HepG2 (cell line): ENCODE measurements around the gene AFAP1L2. TPM values are rescaled to one million over a fixed set of nuclear protein-coding genes. Genes with fewer than 3 reads are reported as not detected.

ENCODE experiments used
- ATAC-seq: fragments of 200-7000 bp; cut with Tn5 transposase; 3 replicates; pipeline ENCODE4 v1.9.1; 2020; ENCODE audit warnings: mild to moderate bottlenecking, moderate library complexity
- BruUV-seq: library from RNA; stranded (reverse); fragments of 400-500 nt; replicated peaks from 2 replicates; lab custom pipeline; 2021; lab: Mats Ljungman, UMichigan
- CTCF ChIA-PET: fragments of 300-600 bp; formaldehyde crosslinking; extraction: SDS; loops from one replicate; lab custom pipeline; 2021; ENCODE audit warnings: low total read pairs, inconsistent platforms, low intra/inter-chr PET ratio; lab: Yijun Ruan, JAX
- POLR2A ChIA-PET: fragments of 350-600 bp; sonication (Branson Sonifier 250); formaldehyde crosslinking; loops from one replicate; lab custom pipeline; 2020; ENCODE audit warnings: antibody characterized with exemption, inconsistent platforms; lab: Yijun Ruan, JAX
- DNase-seq: peaks from one replicate; pipeline ENCODE4 v3.0.0-alpha.2; 2015; ENCODE audit warnings: low spot score
- FAIRE-seq: peaks from 3 replicates; lab custom pipeline; 2011; peaks lifted over from hg19 to GRCh38; lab: Jason Lieb, UNC
- H2AFZ ChIP-seq: one replicate; pipeline ENCODE4 v1.6.1; 2011; ENCODE audit warnings: low read length, inconsistent platforms
- H3K27ac ChIP-seq: fragments of 300-600 bp; 3 replicates; pipeline ENCODE4 v1.8.0; 2011; ENCODE audit warnings: mixed run types, mild to moderate bottlenecking, mixed read lengths, low read length, inconsistent platforms; ENCODE audit not compliant: insufficient read depth; ENCODE audit errors: extremely low read length
- H3K27me3 ChIP-seq, 2 experiments: fragments of 200-600 bp in 1 of 2; 2 replicates in 1 of 2; 3 replicates in 1 of 2; pipeline versions ENCODE4 v1.6.0 to v1.8.0; 2011; ENCODE audit warnings: low read length in 2 of 2, mild to moderate bottlenecking in 2 of 2, moderate library complexity in 2 of 2, inconsistent platforms in 1 of 2; ENCODE audit not compliant: insufficient read depth in 2 of 2, control insufficient read depth in 1 of 2
- H3K36me3 ChIP-seq, 2 experiments: fragments of 200-600 bp in 1 of 2; replicated peaks in 1 of 2; 2 replicates in 1 of 2; 3 replicates in 1 of 2; pipeline versions ENCODE4 v1.5.1 to v1.8.0; 2011; ENCODE audit warnings: low read length in 2 of 2, inconsistent platforms in 1 of 2; ENCODE audit not compliant: insufficient read depth in 2 of 2, control insufficient read depth in 1 of 2
- H3K4me1 ChIP-seq: 2 replicates; pipeline ENCODE4 v1.5.1; 2012; ENCODE audit warnings: low read length, inconsistent platforms; ENCODE audit not compliant: insufficient read depth
- H3K4me2 ChIP-seq: 2 replicates; pipeline ENCODE4 v1.6.0; 2011; ENCODE audit warnings: low read depth, low read length, inconsistent platforms
- H3K4me3 ChIP-seq, 3 experiments: fragments of 200-600 bp in 1 of 3; sonication (generic), shearing (Covaris generic) in 1 of 3; replicated peaks in 1 of 3; 2 replicates each; pipeline ENCODE4 v1.5.1; 2011 to 2016; ENCODE audit warnings: low read length in 3 of 3, inconsistent platforms in 2 of 3, low read depth in 2 of 3, mild to moderate bottlenecking in 2 of 3, control low read depth in 1 of 3, mixed read lengths in 1 of 3; ENCODE audit not compliant: insufficient read depth in 1 of 3
- H3K79me2 ChIP-seq: one replicate; pipeline ENCODE4 v1.6.1; 2011; ENCODE audit warnings: low read length, inconsistent platforms; ENCODE audit not compliant: insufficient read depth
- H3K9ac ChIP-seq: 2 replicates; pipeline ENCODE4 v1.6.0; 2011; ENCODE audit warnings: mild to moderate bottlenecking, low read depth, low read length, inconsistent platforms; ENCODE audit not compliant: insufficient read depth
- H3K9me3 ChIP-seq: 2 replicates; pipeline ENCODE4 v1.5.1; 2012; ENCODE audit warnings: mild to moderate bottlenecking, low read length
- H4K20me1 ChIP-seq: 2 replicates; pipeline ENCODE4 v1.6.0; 2011; ENCODE audit warnings: inconsistent platforms, mild to moderate bottlenecking, low read length, moderate library complexity; ENCODE audit not compliant: insufficient read depth
- DBP ChIP-seq: sonication (generic); formaldehyde crosslinking; IDR thresholded peaks from 2 replicates; pipeline ENCODE4 v1.4.0; 2020; ENCODE audit warnings: missing genetic modification reagents; ENCODE audit errors: not compliant biosample characterization
- DPF2 ChIP-seq: sonication (generic); formaldehyde crosslinking; IDR thresholded peaks from 2 replicates; pipeline ENCODE4 v1.4.0; 2020; ENCODE audit warnings: mild to moderate bottlenecking, low read depth, missing genetic modification reagents, borderline replicate concordance
- E2F5 ChIP-seq: sonication (generic); formaldehyde crosslinking; conservative IDR thresholded peaks from 2 replicates; pipeline ENCODE4 v1.4.0; 2020; ENCODE audit warnings: missing genetic modification reagents
- FOSL1 ChIP-seq: sonication (generic); formaldehyde crosslinking; IDR thresholded peaks from 2 replicates; pipeline ENCODE4 v1.9.0; 2021; ENCODE audit warnings: missing genetic modification reagents, borderline replicate concordance
- GMEB2 ChIP-seq: IDR thresholded peaks from 2 replicates; pipeline ENCODE4 v1.6.1; 2016; ENCODE audit warnings: missing biosample characterization, missing genetic modification reagents, low read depth
- HOXA5 ChIP-seq: sonication (generic); formaldehyde crosslinking; IDR thresholded peaks from 2 replicates; pipeline ENCODE4 v1.4.0; 2020; ENCODE audit warnings: missing genetic modification reagents
- MAFF ChIP-seq: IDR thresholded peaks from 2 replicates; pipeline ENCODE4 v1.6.1; 2011; ENCODE audit warnings: low read depth, low read length, improper control_type of control experiment
- MAX ChIP-seq: IDR thresholded peaks from 2 replicates; pipeline ENCODE4 v1.6.1; 2012; ENCODE audit warnings: inconsistent platforms
- MED13 ChIP-seq: sonication (generic); formaldehyde crosslinking; IDR thresholded peaks from 2 replicates; pipeline ENCODE4 v1.5.0; 2020; ENCODE audit warnings: missing genetic modification reagents
- MTA3 ChIP-seq: sonication (generic); formaldehyde crosslinking; IDR thresholded peaks from 2 replicates; pipeline ENCODE4 v1.4.0; 2020; ENCODE audit warnings: missing genetic modification reagents
- RELA ChIP-seq: sonication (generic); formaldehyde crosslinking; IDR thresholded peaks from 2 replicates; pipeline ENCODE4 v1.4.0; 2020; ENCODE audit warnings: missing genetic modification reagents
- ZFYVE20 ChIP-seq: sonication (generic); formaldehyde crosslinking; IDR thresholded peaks from 2 replicates; pipeline ENCODE4 v1.8.0; 2023; ENCODE audit warnings: low read depth, mild to moderate bottlenecking, moderate library complexity, missing genetic modification reagents, borderline replicate concordance
- ZNF362 ChIP-seq: sonication (generic); formaldehyde crosslinking; IDR thresholded peaks from 2 replicates; pipeline ENCODE4 v1.4.0; 2020; ENCODE audit warnings: missing genetic modification reagents, mild to moderate bottlenecking, borderline replicate concordance
- ZNF414 ChIP-seq: sonication (generic); formaldehyde crosslinking; IDR thresholded peaks from 2 replicates; pipeline ENCODE4 v1.5.0; 2020; ENCODE audit warnings: missing genetic modification reagents
- ZNF788 ChIP-seq: sonication (generic); formaldehyde crosslinking; IDR thresholded peaks from 2 replicates; pipeline ENCODE4 v1.5.0; 2020; ENCODE audit warnings: mild to moderate bottlenecking, missing genetic modification reagents, borderline replicate concordance
- WGBS: methylation state at CpG from one replicate; pipeline ENCODE4 v1.1.6; 2017; ENCODE audit warnings: low lambda C conversion rate; 5-methylcytosine and 5-hydroxymethylcytosine counted together
- in situ Hi-C: cut with HindIII; loops from 2 replicates; pipeline ENCODE4 v1.10.0; 2017; ENCODE audit warnings: low pct_unique_long_range_greater_than_20kb; ENCODE audit not compliant: extremely low pct_ligation_motif_present
- intact Hi-C: fragments of 100-400 bp; cut with micrococcal nuclease; formaldehyde crosslinking; loops from one replicate; pipeline ENCODE4 v1.10.0; 2022; ENCODE audit not compliant: unreplicated experiment
- polyA plus RNA-seq, 8 experiments: library from polyadenylated mRNA; depleted of rRNA in 3 of 8; stranded (reverse) in 7 of 8; unstranded in 1 of 8; fragments of >200 nt; fragmentation: Illumina TruSeq in 4 of 8; extraction: Trizol in 4 of 8; gene quantifications; 2 replicates each; pipeline versions ENCODE4 v1.2.1 to v1.2.3, GENCODE V29; 2011 to 2016; ENCODE audit warnings: low read depth in 4 of 8, missing spikeins in 1 of 8, mixed read lengths in 1 of 8; ENCODE audit not compliant: insufficient read depth in 1 of 8
- total RNA-seq, 5 experiments: library from RNA; depleted of rRNA; stranded (reverse); fragments of >200 nt; fragmentation: Illumina TruSeq; extraction: Trizol; gene quantifications; 2 replicates each; pipeline ENCODE4 v1.2.3, GENCODE V29; 2016; ENCODE audit warnings: low read depth in 1 of 5

The AFAP1L2 gene
- total and polyA plus RNA-seq, 2 of the 13 experiments (the other 11 are each of a cell fraction or from before 2014, with no cell fraction given), result not detected

GRCh38 chr10:114368057-114368391, 36.3 kb downstream of the AFAP1L2 start (continued):
- TF ChIP-seq DBP, result no peak
- TF ChIP-seq MAFF, result no peak
- TF ChIP-seq MED13 (CRISPR knock-in tag), result no peak
- no peak for TF ChIP-seq MAX
- no peak for TF ChIP-seq ZNF414 (CRISPR knock-in tag)

GRCh38 chr10:114367351-114368056, 36.8 kb downstream of the AFAP1L2 start:
- in situ Hi-C loops, result no loop called here
- no peak overlapping the region for H3K4me2 ChIP-seq
- CTCF ChIA-PET, result no interaction called here
- no peak for TF ChIP-seq DPF2
- no peak for TF ChIP-seq GMEB2 (CRISPR knock-in tag)
- no peak for TF ChIP-seq MTA3
- TF ChIP-seq HOXA5 (CRISPR knock-in tag), result no peak
- TF ChIP-seq E2F5 (CRISPR knock-in tag), result no peak
- no peak for TF ChIP-seq RELA
- TF ChIP-seq ZNF362, result no peak
- TF ChIP-seq ZFYVE20 (CRISPR knock-in tag), result no peak
- TF ChIP-seq FOSL1 (CRISPR knock-in tag), result no peak
- no peak for TF ChIP-seq ZNF788

More at GRCh38 chr10:114367351-114368056, 36.8 kb downstream of the AFAP1L2 start:
- no peaks in the 10 kb centered on the region for H3K4me1 ChIP-seq
- POLR2A ChIA-PET, result no interaction called here
- no peaks in the 10 kb centered on the region; a peak in 2 of 5 replicates for H3K27me3 ChIP-seq
- intact Hi-C loops, result no loop called here
- H3K36me3 ChIP-seq, result no peaks in the 10 kb centered on the region
- no peak for ATAC-seq
- H3K9me3 ChIP-seq, result no peaks in the 10 kb centered on the region
- H4K20me1 ChIP-seq, result no peaks in the 10 kb centered on the region
- 17% methylated on average over 6 of the region's 6 CpGs for WGBS
- FAIRE-seq, result no peak
- H3K27ac ChIP-seq, result no peak overlapping the region
- H3K79me2 ChIP-seq, result no peaks in the 10 kb centered on the region
- DNase-seq, result no peak
- no peak overlapping the region for H2AFZ ChIP-seq
- no peak overlapping the region for H3K9ac ChIP-seq
- no TSS peak for BruUV-seq
- H3K4me3 ChIP-seq, result no peak overlapping the region
